ENCODE measurements around the gene KLK14.

GRCh38 chr19:51128227-51128626 lies 45.5 kb upstream of the KLK14 start:
- TF ChIP-seq CTCF (IDR thresholded peaks at IDR 0.05; ENCODE audit: poor library complexity, severe bottlenecking) (no peak), RAD21 (conservative IDR thresholded peaks at IDR 0.05) (no peak), EP300 (conservative IDR thresholded peaks at IDR 0.05; ENCODE audit: poor library complexity, severe bottlenecking) (no peak), TAF1 (IDR thresholded peaks at IDR 0.05; ENCODE audit: low read depth) (no peak)
